DMS114 treated with DMSO at 0.1 percent for 48 hours (cell line): ENCODE data around the gene RGS17.

Experiments used
- DNase-seq: peaks from one replicate; lab custom pipeline; 2025; ENCODE audit not compliant: unreplicated experiment; lab: John Stamatoyannopoulos, UW

RGS17 gene

DNA sequence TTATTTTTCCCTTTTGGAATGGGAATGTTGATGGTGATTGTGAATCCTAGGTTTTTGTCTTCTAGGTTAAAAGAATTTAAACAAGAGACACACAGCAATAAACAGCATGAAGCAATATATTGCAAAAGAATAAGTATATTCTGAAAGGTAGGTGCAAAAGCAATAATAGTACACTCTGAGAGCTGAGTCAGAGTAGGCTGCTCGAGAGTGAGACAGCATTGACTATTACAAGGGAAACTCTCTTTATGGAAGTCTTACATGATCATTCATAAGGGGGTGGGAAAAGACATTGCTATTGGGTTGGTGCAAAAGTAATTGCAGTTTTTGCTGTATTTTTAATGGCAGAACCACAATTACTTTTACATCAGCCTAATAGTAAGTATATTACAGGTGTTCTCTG lies 173.3 kb downstream of the RGS17 start:
- DNase-seq, result no peak
